Suprapubic skin (tissue), 3 donors: ENCODE data around the gene NSF.

Source experiments
- POLR2A ChIP-seq, 2 donors: fragments of 450-650 bp; IDR thresholded peaks; one replicate each; pipeline ENCODE4 v1.6.1; 2017; ENCODE audit warnings: antibody characterized with exemption in 2 of 2, mild to moderate bottlenecking in 2 of 2, moderate library complexity in 2 of 2
- TF ChIP-seq, protein P1 (sequence below), 2 donors: fragments of 200-600 bp in 1 of 2; fragments of 450-650 bp in 1 of 2; sonication (generic) in 1 of 2; IDR thresholded peaks; one replicate each; pipeline ENCODE4 v1.5.1; 2016 to 2019; ENCODE audit warnings: antibody characterized with exemption in 2 of 2, mild to moderate bottlenecking in 1 of 2, moderate library complexity in 1 of 2

DNA sequence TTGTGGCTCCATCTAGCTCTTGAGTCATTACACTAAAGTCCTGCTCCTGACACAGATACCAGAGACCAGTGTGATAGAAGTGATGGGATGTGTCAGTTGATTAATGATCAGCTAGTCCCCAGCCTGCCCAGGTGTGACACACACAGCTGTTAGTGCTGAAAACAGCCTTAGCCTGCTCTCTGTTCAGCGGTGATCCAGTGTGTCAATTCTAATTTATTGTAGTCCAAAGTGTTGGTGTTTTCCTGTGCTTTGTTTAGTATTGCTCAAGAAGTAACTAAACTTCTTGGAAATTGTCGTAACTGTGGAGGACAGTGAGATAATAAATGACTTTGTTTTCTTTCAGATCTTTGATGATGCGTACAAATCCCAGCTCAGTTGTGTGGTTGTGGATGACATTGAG, 135.7 kb downstream of the NSF start:
- TF ChIP-seq, protein P1, sequence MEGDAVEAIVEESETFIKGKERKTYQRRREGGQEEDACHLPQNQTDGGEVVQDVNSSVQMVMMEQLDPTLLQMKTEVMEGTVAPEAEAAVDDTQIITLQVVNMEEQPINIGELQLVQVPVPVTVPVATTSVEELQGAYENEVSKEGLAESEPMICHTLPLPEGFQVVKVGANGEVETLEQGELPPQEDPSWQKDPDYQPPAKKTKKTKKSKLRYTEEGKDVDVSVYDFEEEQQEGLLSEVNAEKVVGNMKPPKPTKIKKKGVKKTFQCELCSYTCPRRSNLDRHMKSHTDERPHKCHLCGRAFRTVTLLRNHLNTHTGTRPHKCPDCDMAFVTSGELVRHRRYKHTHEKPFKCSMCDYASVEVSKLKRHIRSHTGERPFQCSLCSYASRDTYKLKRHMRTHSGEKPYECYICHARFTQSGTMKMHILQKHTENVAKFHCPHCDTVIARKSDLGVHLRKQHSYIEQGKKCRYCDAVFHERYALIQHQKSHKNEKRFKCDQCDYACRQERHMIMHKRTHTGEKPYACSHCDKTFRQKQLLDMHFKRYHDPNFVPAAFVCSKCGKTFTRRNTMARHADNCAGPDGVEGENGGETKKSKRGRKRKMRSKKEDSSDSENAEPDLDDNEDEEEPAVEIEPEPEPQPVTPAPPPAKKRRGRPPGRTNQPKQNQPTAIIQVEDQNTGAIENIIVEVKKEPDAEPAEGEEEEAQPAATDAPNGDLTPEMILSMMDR (IDR thresholded peaks at IDR 0.05): no peak
- no peak for TF ChIP-seq POLR2A (IDR thresholded peaks at IDR 0.05)
